ENCODE results near the gene DLEC1.

GRCh38 chr3:38170722-38171121, 131.7 kb downstream of the DLEC1 start:
- TF ChIP-seq EZH2phosphoT487 (IDR thresholded peaks at IDR 0.05; ENCODE audit: low read depth), result no peak
- no peak for TF ChIP-seq CTCF (IDR thresholded peaks at IDR 0.05; ENCODE audit: low read depth, low read length)
